ENCODE results near the gene MANEAL. TPM values are rescaled to one million over a fixed set of nuclear protein-coding genes. Genes with fewer than 3 reads are reported as not detected.

Gene MANEAL
- total RNA-seq, 1 experiment from 2014 or later: 12.3 TPM

- Mint-ChIP-seq H3K27me3 (ENCODE audit: insufficient read depth, unreplicated experiment) (no peaks in the 10 kb centered on the region), H3K36me3 (ENCODE audit: insufficient read depth, unreplicated experiment) (peaks cover 79% of the 10 kb centered on the region), H3K4me3 (ENCODE audit: unreplicated experiment) (no peak overlapping the region), H3K4me1 (ENCODE audit: insufficient read depth, unreplicated experiment) (peaks cover 5% of the 10 kb centered on the region), H3K9me3 (ENCODE audit: unreplicated experiment) (no peaks in the 10 kb centered on the region), H3K27ac (ENCODE audit: low read depth, unreplicated experiment) (no peak overlapping the region)
- CTCF ChIA-PET: no interaction called here
- POLR2A ChIA-PET: interaction anchor here (0.7 kb wide), 1 partner anchor 154 kb away, joined by 3 read pairs; no protein-coding TSS in a partner anchor
- no TSS peak for BruUV-seq (replicated peaks)
- no peak for DNase-seq (ENCODE audit: unreplicated experiment)
- intact Hi-C loops (cut with micrococcal nuclease): no loop called here
- TF ChIP-seq CTCF (IDR thresholded peaks at IDR 0.05; ENCODE audit: unreplicated experiment): no peak
Measured at GRCh38 chr1:37836788-37837187, 43.1 kb downstream of the MANEAL start.

GRCh38 chr1:37839676-37840075 lies 46.0 kb downstream of the MANEAL start:
- no peak for DNase-seq (ENCODE audit: unreplicated experiment)
- intact Hi-C loops (cut with micrococcal nuclease): no loop called here
- Mint-ChIP-seq H3K36me3 (ENCODE audit: insufficient read depth, unreplicated experiment) (peaks cover 76% of the 10 kb centered on the region), H3K27me3 (ENCODE audit: insufficient read depth, unreplicated experiment) (no peaks in the 10 kb centered on the region), H3K9me3 (ENCODE audit: unreplicated experiment) (no peaks in the 10 kb centered on the region), H3K4me3 (ENCODE audit: unreplicated experiment) (no peak overlapping the region), H3K27ac (ENCODE audit: low read depth, unreplicated experiment) (no peak overlapping the region), H3K4me1 (ENCODE audit: insufficient read depth, unreplicated experiment) (peaks cover 8% of the 10 kb centered on the region)
- POLR2A ChIA-PET: interaction anchor here (0.9 to 2.1 kb wide), 4 partner anchors 11 to 31 kb away, joined by 3 to 8 read pairs (median 4); partner anchors contain the start of gene MTF1
- BruUV-seq (replicated peaks): no TSS peak
- CTCF ChIA-PET: interaction anchor here (0.6 kb wide), 3 partner anchors 11 to 1153 kb away, joined by 3 to 4 read pairs (median 3); no protein-coding TSS in a partner anchor
- TF ChIP-seq CTCF (IDR thresholded peaks at IDR 0.05; ENCODE audit: unreplicated experiment): no peak

GRCh38 chr1:37840711-37841110 lies 47.1 kb downstream of the MANEAL start:
- intact Hi-C loops (cut with micrococcal nuclease): no loop called here
- peaks cover 18% of the 10 kb centered on the region for H3K4me1 Mint-ChIP-seq (ENCODE audit: insufficient read depth, unreplicated experiment)
- no peak for DNase-seq (ENCODE audit: unreplicated experiment)
- POLR2A ChIA-PET: interaction anchor here (0.7 to 1.2 kb wide), 3 partner anchors 12 to 149 kb away, joined by 3 to 5 read pairs (median 3); no protein-coding TSS in a partner anchor
- no peak overlapping the region for H3K27ac Mint-ChIP-seq (ENCODE audit: low read depth, unreplicated experiment)
- H3K36me3 Mint-ChIP-seq (ENCODE audit: insufficient read depth, unreplicated experiment): peaks cover 74% of the 10 kb centered on the region
- no peaks in the 10 kb centered on the region for H3K9me3 Mint-ChIP-seq (ENCODE audit: unreplicated experiment)
- no peaks in the 10 kb centered on the region for H3K27me3 Mint-ChIP-seq (ENCODE audit: insufficient read depth, unreplicated experiment)
- CTCF ChIA-PET: interaction anchor here (0.5 to 1.1 kb wide), 2 partner anchors 19 to 1154 kb away, joined by 3 to 4 read pairs; partner anchors contain the start of gene MTF1
- H3K4me3 Mint-ChIP-seq (ENCODE audit: unreplicated experiment): no peak overlapping the region
- no TSS peak for BruUV-seq (replicated peaks)
- no peak for TF ChIP-seq CTCF (IDR thresholded peaks at IDR 0.05; ENCODE audit: unreplicated experiment)

- Mint-ChIP-seq H3K27ac (ENCODE audit: low read depth, unreplicated experiment) (no peak overlapping the region), H3K36me3 (ENCODE audit: insufficient read depth, unreplicated experiment) (peaks cover 78% of the 10 kb centered on the region), H3K27me3 (ENCODE audit: insufficient read depth, unreplicated experiment) (no peaks in the 10 kb centered on the region), H3K4me1 (ENCODE audit: insufficient read depth, unreplicated experiment) (peaks cover 27% of the 10 kb centered on the region), H3K9me3 (ENCODE audit: unreplicated experiment) (no peaks in the 10 kb centered on the region), H3K4me3 (ENCODE audit: unreplicated experiment) (no peak overlapping the region)
- CTCF ChIA-PET: interaction anchor here (0.7 kb wide), 1 partner anchor 1254 kb away, joined by 3 read pairs; no protein-coding TSS in a partner anchor
- DNase-seq (ENCODE audit: unreplicated experiment): no peak
- TF ChIP-seq CTCF (IDR thresholded peaks at IDR 0.05; ENCODE audit: unreplicated experiment): no peak
- POLR2A ChIA-PET: interaction anchor here (0.6 to 1.5 kb wide), 3 partner anchors 34 to 171 kb away, joined by 3 read pairs; partner anchors contain the start of genes C1orf122, UTP11 and YRDC
- BruUV-seq (replicated peaks): no TSS peak
- intact Hi-C loops (cut with micrococcal nuclease): no loop called here
Measured at GRCh38 chr1:37841652-37842051, 48.0 kb downstream of the MANEAL start.
